WTC11 (cell line): ENCODE data around the gene SHROOM3. TPM values are rescaled to one million over a fixed set of nuclear protein-coding genes. Genes with fewer than 3 reads are reported as not detected.

Experiments used
- ATAC-seq: fragments of 200-7000 bp; cut with Tn5 transposase; 2 replicates; pipeline ENCODE4 v1.10.0; 2021; ENCODE audit warnings: mild to moderate bottlenecking, moderate library complexity
- CTCF ChIA-PET: fragments of 300-600 bp; sonication (Branson Sonifier 250); formaldehyde crosslinking; loops from one replicate; lab custom pipeline; 2021; ENCODE audit warnings: antibody characterized with exemption; lab: Charles Lee
- POLR2A ChIA-PET: fragments of 350-600 bp; sonication (Branson Sonifier 250); formaldehyde crosslinking; loops from one replicate; lab custom pipeline; 2021; ENCODE audit warnings: antibody characterized with exemption; lab: Charles Lee
- DNase-seq: peaks from one replicate; pipeline ENCODE4 v3.0.0; 2021; ENCODE audit warnings: low spot score
- H3K27ac Mint-ChIP-seq: 2 replicates; pipeline ENCODE4 v1.8.0; 2021; ENCODE audit warnings: mixed read lengths
- H3K27me3 Mint-ChIP-seq: 2 replicates; pipeline ENCODE4 v1.8.0; 2021; ENCODE audit warnings: low read depth, mild to moderate bottlenecking, moderate library complexity, mixed read lengths
- H3K36me3 Mint-ChIP-seq: 2 replicates; pipeline ENCODE4 v1.8.0; 2021; ENCODE audit warnings: mixed read lengths
- H3K4me1 Mint-ChIP-seq: 2 replicates; pipeline ENCODE4 v1.8.0; 2022; ENCODE audit warnings: mixed read lengths
- H3K4me3 Mint-ChIP-seq: 2 replicates; pipeline ENCODE4 v1.8.0; 2021; ENCODE audit warnings: mild to moderate bottlenecking, moderate library complexity, mixed read lengths
- H3K9me3 Mint-ChIP-seq: 2 replicates; pipeline ENCODE4 v1.8.0; 2021; ENCODE audit warnings: mixed read lengths
- ATF1 ChIP-seq: sonication (generic); formaldehyde crosslinking; IDR thresholded peaks from 2 replicates; pipeline ENCODE4 v1.8.1; 2023; ENCODE audit warnings: mild to moderate bottlenecking, moderate library complexity, missing genetic modification reagents
- FOXJ3 ChIP-seq: sonication (generic); formaldehyde crosslinking; IDR thresholded peaks from 2 replicates; pipeline ENCODE4 v1.9.0; 2021; ENCODE audit warnings: missing genetic modification reagents, mild to moderate bottlenecking, borderline replicate concordance
- IRF1 ChIP-seq: sonication (generic); formaldehyde crosslinking; IDR thresholded peaks from 2 replicates; pipeline ENCODE4 v1.8.0; 2023; ENCODE audit warnings: missing genetic modification reagents
- KAT7 ChIP-seq: sonication (generic); formaldehyde crosslinking; IDR thresholded peaks from 2 replicates; pipeline ENCODE4 v1.8.1; 2023; ENCODE audit warnings: missing genetic modification reagents, mild to moderate bottlenecking, borderline replicate concordance
- MXD4 ChIP-seq: fragments of 250-450 bp; sonication (Bioruptor Pico); IDR thresholded peaks from 2 replicates; pipeline ENCODE4 v1.8.0; 2021; ENCODE audit warnings: mild to moderate bottlenecking, moderate library complexity, borderline replicate concordance
- OVOL2 ChIP-seq: fragments of 250-450 bp; sonication (Bioruptor Pico); IDR thresholded peaks from 2 replicates; pipeline ENCODE4 v1.9.0; 2021; ENCODE audit warnings: mild to moderate bottlenecking, borderline replicate concordance
- TCF7 ChIP-seq: sonication (generic); formaldehyde crosslinking; IDR thresholded peaks from 2 replicates; pipeline ENCODE4 v1.8.0; 2022; ENCODE audit warnings: mild to moderate bottlenecking, low read depth, missing genetic modification reagents, moderate library complexity
- TEAD4 ChIP-seq: sonication (generic); formaldehyde crosslinking; IDR thresholded peaks from 2 replicates; pipeline ENCODE4 v1.8.0; 2022; ENCODE audit warnings: mild to moderate bottlenecking, missing genetic modification reagents
- ZNF317 ChIP-seq: sonication (generic); formaldehyde crosslinking; IDR thresholded peaks from 2 replicates; pipeline ENCODE4 v1.8.1; 2023; ENCODE audit warnings: low read depth, mild to moderate bottlenecking, moderate library complexity, missing genetic modification reagents, borderline replicate concordance
- ZNF396 ChIP-seq: fragments of 250-450 bp; sonication (Bioruptor Pico); IDR thresholded peaks from 2 replicates; pipeline ENCODE4 v1.8.0; 2021; ENCODE audit warnings: mild to moderate bottlenecking, moderate library complexity, borderline replicate concordance
- ZNF416 ChIP-seq: fragments of 250-450 bp; sonication (Bioruptor Pico); IDR thresholded peaks from 2 replicates; pipeline ENCODE4 v1.9.0; 2021; ENCODE audit warnings: mild to moderate bottlenecking, inconsistent platforms
- ZNF512 ChIP-seq: sonication (generic); formaldehyde crosslinking; IDR thresholded peaks from 2 replicates; pipeline ENCODE4 v1.8.1; 2022; ENCODE audit warnings: missing genetic modification reagents, borderline replicate concordance
- total RNA-seq: library from RNA; stranded (reverse); gene quantifications from 3 replicates; pipeline ENCODE4 v1.2.3, GENCODE V29; 2021
- TF ChIP-seq, protein P1 (sequence below): fragments of 250-450 bp; sonication (Bioruptor Pico); IDR thresholded peaks from 2 replicates; pipeline ENCODE4 v1.8.0; 2021; ENCODE audit warnings: mild to moderate bottlenecking
- TF ChIP-seq, protein P2 (sequence below): sonication (generic); formaldehyde crosslinking; IDR thresholded peaks from 2 replicates; pipeline ENCODE4 v1.8.1; 2023; ENCODE audit warnings: mild to moderate bottlenecking, missing genetic modification reagents
- TF ChIP-seq, protein P3 (sequence below): fragments of 250-450 bp; sonication (Bioruptor Pico); IDR thresholded peaks from 2 replicates; pipeline ENCODE4 v1.9.0; 2021; ENCODE audit warnings: mild to moderate bottlenecking, borderline replicate concordance
- TF ChIP-seq, protein P4 (sequence below): sonication (generic); formaldehyde crosslinking; IDR thresholded peaks from 2 replicates; pipeline ENCODE4 v1.8.1; 2022; ENCODE audit warnings: mild to moderate bottlenecking, missing genetic modification reagents, moderate library complexity, borderline replicate concordance
- TF ChIP-seq, protein P5 (sequence below): sonication (generic); formaldehyde crosslinking; IDR thresholded peaks from 2 replicates; pipeline ENCODE4 v1.8.1; 2023; ENCODE audit warnings: mild to moderate bottlenecking, moderate library complexity, missing genetic modification reagents
- TF ChIP-seq, protein P6 (sequence below): sonication (generic); formaldehyde crosslinking; IDR thresholded peaks from 2 replicates; pipeline ENCODE4 v1.8.1; 2023; ENCODE audit warnings: mild to moderate bottlenecking, missing genetic modification reagents, borderline replicate concordance

The SHROOM3 gene
- total RNA-seq, 1 experiment from 2014 or later = 71.9 TPM

GRCh38 chr4:76726176-76726575 is 291.1 kb downstream of the SHROOM3 start:
- Mint-ChIP-seq H3K4me1 (peaks cover 74% of the 10 kb centered on the region), H3K4me3 (no peak overlapping the region), H3K36me3 (peaks cover 14% of the 10 kb centered on the region), H3K27me3 (no peaks in the 10 kb centered on the region), H3K27ac (peak overlapping the region; percentile 67; the same call in 1 of the 2 replicates), H3K9me3 (0 out of 2 replicates have a peak, but pooled peaks cover 2% of the 10 kb centered on the region)
- DNase-seq = no peak
- no peak for ATAC-seq
- ChIA-PET POLR2A (interaction anchor here (0.6 kb wide), 1 partner anchor 228 kb away, joined by 3 read pairs; no protein-coding TSS in a partner anchor), CTCF (no interaction called here)
- TF ChIP-seq KAT7 (CRISPR knock-in tag) (no peak), ZNF416 (CRISPR knock-in tag) (no peak), MXD4 (CRISPR knock-in tag) (no peak), ATF1 (CRISPR knock-in tag) (no peak), IRF1 (CRISPR knock-in tag) (no peak), FOXJ3 (CRISPR knock-in tag) (no peak), ZNF317 (CRISPR knock-in tag) (no peak), TCF7 (CRISPR knock-in tag) (no peak), OVOL2 (CRISPR knock-in tag) (no peak), TEAD4 (CRISPR knock-in tag) (no peak), ZNF512 (no peak), ZNF396 (CRISPR knock-in tag) (no peak)
- TF ChIP-seq, protein P1, sequence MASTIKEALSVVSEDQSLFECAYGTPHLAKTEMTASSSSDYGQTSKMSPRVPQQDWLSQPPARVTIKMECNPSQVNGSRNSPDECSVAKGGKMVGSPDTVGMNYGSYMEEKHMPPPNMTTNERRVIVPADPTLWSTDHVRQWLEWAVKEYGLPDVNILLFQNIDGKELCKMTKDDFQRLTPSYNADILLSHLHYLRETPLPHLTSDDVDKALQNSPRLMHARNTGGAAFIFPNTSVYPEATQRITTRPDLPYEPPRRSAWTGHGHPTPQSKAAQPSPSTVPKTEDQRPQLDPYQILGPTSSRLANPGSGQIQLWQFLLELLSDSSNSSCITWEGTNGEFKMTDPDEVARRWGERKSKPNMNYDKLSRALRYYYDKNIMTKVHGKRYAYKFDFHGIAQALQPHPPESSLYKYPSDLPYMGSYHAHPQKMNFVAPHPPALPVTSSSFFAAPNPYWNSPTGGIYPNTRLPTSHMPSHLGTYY (CRISPR knock-in tag) = no peak
- TF ChIP-seq, protein P2, sequence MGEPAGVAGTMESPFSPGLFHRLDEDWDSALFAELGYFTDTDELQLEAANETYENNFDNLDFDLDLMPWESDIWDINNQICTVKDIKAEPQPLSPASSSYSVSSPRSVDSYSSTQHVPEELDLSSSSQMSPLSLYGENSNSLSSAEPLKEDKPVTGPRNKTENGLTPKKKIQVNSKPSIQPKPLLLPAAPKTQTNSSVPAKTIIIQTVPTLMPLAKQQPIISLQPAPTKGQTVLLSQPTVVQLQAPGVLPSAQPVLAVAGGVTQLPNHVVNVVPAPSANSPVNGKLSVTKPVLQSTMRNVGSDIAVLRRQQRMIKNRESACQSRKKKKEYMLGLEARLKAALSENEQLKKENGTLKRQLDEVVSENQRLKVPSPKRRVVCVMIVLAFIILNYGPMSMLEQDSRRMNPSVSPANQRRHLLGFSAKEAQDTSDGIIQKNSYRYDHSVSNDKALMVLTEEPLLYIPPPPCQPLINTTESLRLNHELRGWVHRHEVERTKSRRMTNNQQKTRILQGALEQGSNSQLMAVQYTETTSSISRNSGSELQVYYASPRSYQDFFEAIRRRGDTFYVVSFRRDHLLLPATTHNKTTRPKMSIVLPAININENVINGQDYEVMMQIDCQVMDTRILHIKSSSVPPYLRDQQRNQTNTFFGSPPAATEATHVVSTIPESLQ (CRISPR knock-in tag) = no peak
- TF ChIP-seq, protein P3, sequence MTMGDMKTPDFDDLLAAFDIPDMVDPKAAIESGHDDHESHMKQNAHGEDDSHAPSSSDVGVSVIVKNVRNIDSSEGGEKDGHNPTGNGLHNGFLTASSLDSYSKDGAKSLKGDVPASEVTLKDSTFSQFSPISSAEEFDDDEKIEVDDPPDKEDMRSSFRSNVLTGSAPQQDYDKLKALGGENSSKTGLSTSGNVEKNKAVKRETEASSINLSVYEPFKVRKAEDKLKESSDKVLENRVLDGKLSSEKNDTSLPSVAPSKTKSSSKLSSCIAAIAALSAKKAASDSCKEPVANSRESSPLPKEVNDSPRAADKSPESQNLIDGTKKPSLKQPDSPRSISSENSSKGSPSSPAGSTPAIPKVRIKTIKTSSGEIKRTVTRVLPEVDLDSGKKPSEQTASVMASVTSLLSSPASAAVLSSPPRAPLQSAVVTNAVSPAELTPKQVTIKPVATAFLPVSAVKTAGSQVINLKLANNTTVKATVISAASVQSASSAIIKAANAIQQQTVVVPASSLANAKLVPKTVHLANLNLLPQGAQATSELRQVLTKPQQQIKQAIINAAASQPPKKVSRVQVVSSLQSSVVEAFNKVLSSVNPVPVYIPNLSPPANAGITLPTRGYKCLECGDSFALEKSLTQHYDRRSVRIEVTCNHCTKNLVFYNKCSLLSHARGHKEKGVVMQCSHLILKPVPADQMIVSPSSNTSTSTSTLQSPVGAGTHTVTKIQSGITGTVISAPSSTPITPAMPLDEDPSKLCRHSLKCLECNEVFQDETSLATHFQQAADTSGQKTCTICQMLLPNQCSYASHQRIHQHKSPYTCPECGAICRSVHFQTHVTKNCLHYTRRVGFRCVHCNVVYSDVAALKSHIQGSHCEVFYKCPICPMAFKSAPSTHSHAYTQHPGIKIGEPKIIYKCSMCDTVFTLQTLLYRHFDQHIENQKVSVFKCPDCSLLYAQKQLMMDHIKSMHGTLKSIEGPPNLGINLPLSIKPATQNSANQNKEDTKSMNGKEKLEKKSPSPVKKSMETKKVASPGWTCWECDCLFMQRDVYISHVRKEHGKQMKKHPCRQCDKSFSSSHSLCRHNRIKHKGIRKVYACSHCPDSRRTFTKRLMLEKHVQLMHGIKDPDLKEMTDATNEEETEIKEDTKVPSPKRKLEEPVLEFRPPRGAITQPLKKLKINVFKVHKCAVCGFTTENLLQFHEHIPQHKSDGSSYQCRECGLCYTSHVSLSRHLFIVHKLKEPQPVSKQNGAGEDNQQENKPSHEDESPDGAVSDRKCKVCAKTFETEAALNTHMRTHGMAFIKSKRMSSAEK (CRISPR knock-in tag) = no peak
- TF ChIP-seq, protein P4, sequence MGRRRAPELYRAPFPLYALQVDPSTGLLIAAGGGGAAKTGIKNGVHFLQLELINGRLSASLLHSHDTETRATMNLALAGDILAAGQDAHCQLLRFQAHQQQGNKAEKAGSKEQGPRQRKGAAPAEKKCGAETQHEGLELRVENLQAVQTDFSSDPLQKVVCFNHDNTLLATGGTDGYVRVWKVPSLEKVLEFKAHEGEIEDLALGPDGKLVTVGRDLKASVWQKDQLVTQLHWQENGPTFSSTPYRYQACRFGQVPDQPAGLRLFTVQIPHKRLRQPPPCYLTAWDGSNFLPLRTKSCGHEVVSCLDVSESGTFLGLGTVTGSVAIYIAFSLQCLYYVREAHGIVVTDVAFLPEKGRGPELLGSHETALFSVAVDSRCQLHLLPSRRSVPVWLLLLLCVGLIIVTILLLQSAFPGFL (CRISPR knock-in tag) = no peak
- TF ChIP-seq, protein P5, sequence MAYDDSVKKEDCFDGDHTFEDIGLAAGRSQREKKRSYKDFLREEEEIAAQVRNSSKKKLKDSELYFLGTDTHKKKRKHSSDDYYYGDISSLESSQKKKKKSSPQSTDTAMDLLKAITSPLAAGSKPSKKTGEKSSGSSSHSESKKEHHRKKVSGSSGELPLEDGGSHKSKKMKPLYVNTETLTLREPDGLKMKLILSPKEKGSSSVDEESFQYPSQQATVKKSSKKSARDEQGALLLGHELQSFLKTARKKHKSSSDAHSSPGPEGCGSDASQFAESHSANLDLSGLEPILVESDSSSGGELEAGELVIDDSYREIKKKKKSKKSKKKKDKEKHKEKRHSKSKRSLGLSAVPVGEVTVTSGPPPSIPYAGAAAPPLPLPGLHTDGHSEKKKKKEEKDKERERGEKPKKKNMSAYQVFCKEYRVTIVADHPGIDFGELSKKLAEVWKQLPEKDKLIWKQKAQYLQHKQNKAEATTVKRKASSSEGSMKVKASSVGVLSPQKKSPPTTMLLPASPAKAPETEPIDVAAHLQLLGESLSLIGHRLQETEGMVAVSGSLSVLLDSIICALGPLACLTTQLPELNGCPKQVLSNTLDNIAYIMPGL (CRISPR knock-in tag) = no peak
- TF ChIP-seq, protein P6, sequence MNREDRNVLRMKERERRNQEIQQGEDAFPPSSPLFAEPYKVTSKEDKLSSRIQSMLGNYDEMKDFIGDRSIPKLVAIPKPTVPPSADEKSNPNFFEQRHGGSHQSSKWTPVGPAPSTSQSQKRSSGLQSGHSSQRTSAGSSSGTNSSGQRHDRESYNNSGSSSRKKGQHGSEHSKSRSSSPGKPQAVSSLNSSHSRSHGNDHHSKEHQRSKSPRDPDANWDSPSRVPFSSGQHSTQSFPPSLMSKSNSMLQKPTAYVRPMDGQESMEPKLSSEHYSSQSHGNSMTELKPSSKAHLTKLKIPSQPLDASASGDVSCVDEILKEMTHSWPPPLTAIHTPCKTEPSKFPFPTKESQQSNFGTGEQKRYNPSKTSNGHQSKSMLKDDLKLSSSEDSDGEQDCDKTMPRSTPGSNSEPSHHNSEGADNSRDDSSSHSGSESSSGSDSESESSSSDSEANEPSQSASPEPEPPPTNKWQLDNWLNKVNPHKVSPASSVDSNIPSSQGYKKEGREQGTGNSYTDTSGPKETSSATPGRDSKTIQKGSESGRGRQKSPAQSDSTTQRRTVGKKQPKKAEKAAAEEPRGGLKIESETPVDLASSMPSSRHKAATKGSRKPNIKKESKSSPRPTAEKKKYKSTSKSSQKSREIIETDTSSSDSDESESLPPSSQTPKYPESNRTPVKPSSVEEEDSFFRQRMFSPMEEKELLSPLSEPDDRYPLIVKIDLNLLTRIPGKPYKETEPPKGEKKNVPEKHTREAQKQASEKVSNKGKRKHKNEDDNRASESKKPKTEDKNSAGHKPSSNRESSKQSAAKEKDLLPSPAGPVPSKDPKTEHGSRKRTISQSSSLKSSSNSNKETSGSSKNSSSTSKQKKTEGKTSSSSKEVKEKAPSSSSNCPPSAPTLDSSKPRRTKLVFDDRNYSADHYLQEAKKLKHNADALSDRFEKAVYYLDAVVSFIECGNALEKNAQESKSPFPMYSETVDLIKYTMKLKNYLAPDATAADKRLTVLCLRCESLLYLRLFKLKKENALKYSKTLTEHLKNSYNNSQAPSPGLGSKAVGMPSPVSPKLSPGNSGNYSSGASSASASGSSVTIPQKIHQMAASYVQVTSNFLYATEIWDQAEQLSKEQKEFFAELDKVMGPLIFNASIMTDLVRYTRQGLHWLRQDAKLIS (CRISPR knock-in tag) = no peak
